Measurements from ENCODE around the gene GDPD5.

The GDPD5 gene, protein sequence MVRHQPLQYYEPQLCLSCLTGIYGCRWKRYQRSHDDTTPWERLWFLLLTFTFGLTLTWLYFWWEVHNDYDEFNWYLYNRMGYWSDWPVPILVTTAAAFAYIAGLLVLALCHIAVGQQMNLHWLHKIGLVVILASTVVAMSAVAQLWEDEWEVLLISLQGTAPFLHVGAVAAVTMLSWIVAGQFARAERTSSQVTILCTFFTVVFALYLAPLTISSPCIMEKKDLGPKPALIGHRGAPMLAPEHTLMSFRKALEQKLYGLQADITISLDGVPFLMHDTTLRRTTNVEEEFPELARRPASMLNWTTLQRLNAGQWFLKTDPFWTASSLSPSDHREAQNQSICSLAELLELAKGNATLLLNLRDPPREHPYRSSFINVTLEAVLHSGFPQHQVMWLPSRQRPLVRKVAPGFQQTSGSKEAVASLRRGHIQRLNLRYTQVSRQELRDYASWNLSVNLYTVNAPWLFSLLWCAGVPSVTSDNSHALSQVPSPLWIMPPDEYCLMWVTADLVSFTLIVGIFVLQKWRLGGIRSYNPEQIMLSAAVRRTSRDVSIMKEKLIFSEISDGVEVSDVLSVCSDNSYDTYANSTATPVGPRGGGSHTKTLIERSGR

GRCh38 chr11:75525433-75526191, at the start of gene GDPD5:
Gene GDPD5, minus strand, starts transcription at chr11:75525941. Its CDS starts 48,206 bp downstream, at chr11:75477735.
- H3K9me3 ChIP-seq (ENCODE audit: insufficient read depth, low read length) = no peaks in the 10 kb centered on the region
- TF ChIP-seq YY1 (IDR thresholded peaks at IDR 0.05; ENCODE audit: insufficient read depth, insufficient read length) = no peak
- no peak for TF ChIP-seq SUZ12 (IDR thresholded peaks at IDR 0.05; ENCODE audit: extremely low read depth, insufficient read depth, insufficient read length)
- TF ChIP-seq ZNF274 (IDR thresholded peaks at IDR 0.05; ENCODE audit: low read depth, low read length) = no peak
- H3K36me3 ChIP-seq (ENCODE audit: insufficient read depth, insufficient read length, low read length) = no peaks in the 10 kb centered on the region
- H3K4me3 ChIP-seq (ENCODE audit: insufficient read length, low read depth) = peak within 1 kb of the TSS; percentile 78
- peaks cover 5% of the 10 kb centered on the region for H3K4me1 ChIP-seq (ENCODE audit: insufficient read depth, insufficient read length)
- DNase-seq (ENCODE audit: low read depth, low spot score) = peak; percentile 71
- peak within 1 kb of the TSS; percentile 94 for H3K9ac ChIP-seq (ENCODE audit: insufficient read length, low read depth)
- H3K27me3 ChIP-seq (ENCODE audit: insufficient read depth, insufficient read length) = peaks cover 23% of the 10 kb centered on the region

DNA sequence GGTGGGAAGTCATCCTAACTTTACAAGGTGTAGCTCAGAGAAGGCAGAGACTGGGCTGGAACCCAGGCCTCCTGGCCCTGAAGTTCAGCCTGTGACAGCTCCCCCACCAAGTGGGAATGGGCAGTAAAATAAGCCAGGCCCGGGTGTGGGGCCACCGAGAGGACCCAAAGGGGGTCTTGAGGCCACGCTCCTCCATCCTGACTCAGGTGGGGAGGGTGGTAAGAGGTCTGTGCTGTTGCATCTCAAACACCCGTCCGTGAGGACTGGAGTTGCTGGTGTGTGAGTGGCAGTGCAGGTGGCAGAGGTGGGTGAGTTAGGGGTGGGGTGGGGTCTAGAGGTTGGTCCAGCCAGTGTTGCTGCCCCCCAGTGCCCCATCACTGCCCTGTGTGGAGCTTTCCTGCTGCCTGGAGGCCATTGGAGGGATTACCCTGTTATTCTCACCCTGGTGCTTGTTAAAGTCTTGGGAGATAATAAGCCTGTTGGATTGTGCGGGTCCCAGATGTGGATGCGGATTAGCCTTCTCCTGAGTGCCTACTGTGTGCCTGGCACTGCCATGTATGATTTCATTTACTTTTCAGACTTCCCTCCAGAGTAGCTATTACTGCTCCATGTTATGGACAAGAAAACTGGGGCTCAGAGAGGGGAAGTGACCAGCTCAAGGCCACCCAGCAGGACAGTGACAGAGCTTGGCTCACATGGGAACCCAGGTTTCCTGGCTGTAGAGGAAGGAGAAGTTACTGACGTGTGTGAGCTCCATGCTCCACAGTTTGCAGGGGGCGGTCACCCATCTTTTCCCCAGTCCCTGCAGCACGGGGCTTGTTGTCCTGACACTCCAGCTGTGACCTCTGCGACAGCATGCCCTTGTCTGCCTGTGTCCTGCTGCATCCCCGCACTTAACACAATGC, 49.2 kb upstream of the GDPD5 start:
- TF ChIP-seq SUZ12 (IDR thresholded peaks at IDR 0.05; ENCODE audit: extremely low read depth, insufficient read depth, insufficient read length) (no peak), YY1 (IDR thresholded peaks at IDR 0.05; ENCODE audit: insufficient read depth, insufficient read length) (no peak), ZNF274 (IDR thresholded peaks at IDR 0.05; ENCODE audit: low read depth, low read length) (no peak)
- H3K9ac ChIP-seq (ENCODE audit: insufficient read length, low read depth) = no peak overlapping the region
- H3K27me3 ChIP-seq (ENCODE audit: insufficient read depth, insufficient read length) = no peaks in the 10 kb centered on the region
- H3K4me3 ChIP-seq (ENCODE audit: insufficient read length, low read depth) = no peak overlapping the region
- DNase-seq (ENCODE audit: low read depth, low spot score) = no peak
- peaks cover 4% of the 10 kb centered on the region for H3K4me1 ChIP-seq (ENCODE audit: insufficient read depth, insufficient read length)
- H3K36me3 ChIP-seq (ENCODE audit: insufficient read depth, insufficient read length, low read length) = peaks cover 48% of the 10 kb centered on the region
- H3K9me3 ChIP-seq (ENCODE audit: insufficient read depth, low read length) = no peaks in the 10 kb centered on the region

GRCh38 chr11:75572744-75573143, 47.0 kb upstream of the GDPD5 start:
- no peaks in the 10 kb centered on the region for H3K27me3 ChIP-seq (ENCODE audit: insufficient read depth, insufficient read length)
- peaks cover 68% of the 10 kb centered on the region for H3K36me3 ChIP-seq (ENCODE audit: insufficient read depth, insufficient read length, low read length)
- TF ChIP-seq ZNF274 (IDR thresholded peaks at IDR 0.05; ENCODE audit: low read depth, low read length) (no peak), YY1 (IDR thresholded peaks at IDR 0.05; ENCODE audit: insufficient read depth, insufficient read length) (no peak), SUZ12 (IDR thresholded peaks at IDR 0.05; ENCODE audit: extremely low read depth, insufficient read depth, insufficient read length) (no peak)
- no peaks in the 10 kb centered on the region for H3K9me3 ChIP-seq (ENCODE audit: insufficient read depth, low read length)
- H3K9ac ChIP-seq (ENCODE audit: insufficient read length, low read depth) = no peak overlapping the region
- H3K4me3 ChIP-seq (ENCODE audit: insufficient read length, low read depth) = no peak overlapping the region
- peaks cover 8% of the 10 kb centered on the region for H3K4me1 ChIP-seq (ENCODE audit: insufficient read depth, insufficient read length)
- no peak for DNase-seq (ENCODE audit: low read depth, low spot score)

DNA sequence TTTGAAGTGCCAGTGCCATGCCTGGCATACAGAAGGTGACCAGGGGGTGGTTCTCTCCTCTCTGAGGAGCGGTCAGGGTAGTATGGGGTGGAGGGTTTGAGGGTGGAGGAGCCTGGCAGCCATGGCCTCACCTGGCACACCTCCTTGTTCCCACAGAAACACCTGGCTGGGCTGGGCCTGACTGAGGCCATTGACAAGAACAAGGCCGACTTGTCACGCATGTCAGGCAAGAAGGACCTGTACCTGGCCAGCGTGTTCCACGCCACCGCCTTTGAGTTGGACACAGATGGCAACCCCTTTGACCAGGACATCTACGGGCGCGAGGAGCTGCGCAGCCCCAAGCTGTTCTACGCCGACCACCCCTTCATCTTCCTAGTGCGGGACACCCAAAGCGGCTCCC, 45.9 kb upstream of the GDPD5 start:
- no peak for DNase-seq (ENCODE audit: low read depth, low spot score)
- Histone ChIP-seq H3K36me3 (ENCODE audit: insufficient read depth, insufficient read length, low read length) (peaks cover 79% of the 10 kb centered on the region), H3K9ac (ENCODE audit: insufficient read length, low read depth) (no peak overlapping the region), H3K4me1 (ENCODE audit: insufficient read depth, insufficient read length) (peaks cover 8% of the 10 kb centered on the region), H3K27me3 (ENCODE audit: insufficient read depth, insufficient read length) (no peaks in the 10 kb centered on the region), H3K9me3 (ENCODE audit: insufficient read depth, low read length) (no peaks in the 10 kb centered on the region), H3K4me3 (ENCODE audit: insufficient read length, low read depth) (no peak overlapping the region)
- no peak for TF ChIP-seq SUZ12 (IDR thresholded peaks at IDR 0.05; ENCODE audit: extremely low read depth, insufficient read depth, insufficient read length)
- no peak for TF ChIP-seq ZNF274 (IDR thresholded peaks at IDR 0.05; ENCODE audit: low read depth, low read length)
- TF ChIP-seq YY1 (IDR thresholded peaks at IDR 0.05; ENCODE audit: insufficient read depth, insufficient read length) = no peak

GRCh38 chr11:75570559-75571139, 44.9 kb upstream of the GDPD5 start:
- no peaks in the 10 kb centered on the region for H3K27me3 ChIP-seq (ENCODE audit: insufficient read depth, insufficient read length)
- H3K36me3 ChIP-seq (ENCODE audit: insufficient read depth, insufficient read length, low read length) = peaks cover 89% of the 10 kb centered on the region
- no peaks in the 10 kb centered on the region for H3K9me3 ChIP-seq (ENCODE audit: insufficient read depth, low read length)
- no peak overlapping the region for H3K4me3 ChIP-seq (ENCODE audit: insufficient read length, low read depth)
- TF ChIP-seq ZNF274 (IDR thresholded peaks at IDR 0.05; ENCODE audit: low read depth, low read length) (no peak), SUZ12 (IDR thresholded peaks at IDR 0.05; ENCODE audit: extremely low read depth, insufficient read depth, insufficient read length) (no peak), YY1 (IDR thresholded peaks at IDR 0.05; ENCODE audit: insufficient read depth, insufficient read length) (no peak)
- H3K9ac ChIP-seq (ENCODE audit: insufficient read length, low read depth) = no peak overlapping the region
- peaks cover 8% of the 10 kb centered on the region for H3K4me1 ChIP-seq (ENCODE audit: insufficient read depth, insufficient read length)
- no peak for DNase-seq (ENCODE audit: low read depth, low spot score)

- Histone ChIP-seq H3K9ac (ENCODE audit: insufficient read length, low read depth) (no peak overlapping the region), H3K4me3 (ENCODE audit: insufficient read length, low read depth) (no peak overlapping the region), H3K4me1 (ENCODE audit: insufficient read depth, insufficient read length) (peaks cover 19% of the 10 kb centered on the region), H3K27me3 (ENCODE audit: insufficient read depth, insufficient read length) (no peaks in the 10 kb centered on the region), H3K9me3 (ENCODE audit: insufficient read depth, low read length) (no peaks in the 10 kb centered on the region), H3K36me3 (ENCODE audit: insufficient read depth, insufficient read length, low read length) (peaks cover 96% of the 10 kb centered on the region)
- no peak for DNase-seq (ENCODE audit: low read depth, low spot score)
- TF ChIP-seq YY1 (IDR thresholded peaks at IDR 0.05; ENCODE audit: insufficient read depth, insufficient read length) (no peak), ZNF274 (IDR thresholded peaks at IDR 0.05; ENCODE audit: low read depth, low read length) (no peak), SUZ12 (IDR thresholded peaks at IDR 0.05; ENCODE audit: extremely low read depth, insufficient read depth, insufficient read length) (no peak)
Observed at GRCh38 chr11:75568616-75569219, 43.0 kb upstream of the GDPD5 start.

Data from NT2/D1 (cell line).